Ovary (tissue), 9 donors: ENCODE measurements around the gene VPS37B. TPM values are rescaled to one million over a fixed set of nuclear protein-coding genes. Genes with fewer than 3 reads are reported as not detected.

Source experiments
- DNase-seq, 5 donors: peaks; one replicate each; pipeline ENCODE4 v3.0.0-alpha.2; 2019 to 2020
- H3K27ac ChIP-seq, 2 donors: fragments of 200-600 bp; one replicate each; pipeline versions ENCODE4 v1.5.1 to v1.8.0; 2019 to 2022
- H3K27me3 ChIP-seq: fragments of 200-600 bp; one replicate; pipeline ENCODE4 v1.8.0; 2022
- H3K36me3 ChIP-seq: fragments of 200-600 bp; sonication (generic); one replicate; pipeline ENCODE4 v1.5.1; 2019
- H3K4me1 ChIP-seq: one replicate; pipeline ENCODE4 v1.8.1; 2013; ENCODE audit warnings: mild to moderate bottlenecking, moderate library complexity; ENCODE audit not compliant: insufficient read depth
- H3K4me3 ChIP-seq: fragments of 200-600 bp; sonication (generic); one replicate; pipeline ENCODE4 v1.5.1; 2017
- H3K9me3 ChIP-seq, 2 donors: fragments of 200-600 bp in 1 of 2; sonication (generic) in 1 of 2; one replicate each; pipeline versions ENCODE4 v1.5.1 to v1.8.1; 2013 to 2019; ENCODE audit warnings: mild to moderate bottlenecking in 1 of 2, moderate library complexity in 1 of 2
- EP300 ChIP-seq: sonication (generic); formaldehyde crosslinking; IDR thresholded peaks from one replicate; pipeline ENCODE4 v1.6.1; 2017; ENCODE audit warnings: antibody characterized with exemption
- POLR2A ChIP-seq: fragments of 450-650 bp; IDR thresholded peaks from one replicate; pipeline ENCODE4 v1.6.1; 2017; ENCODE audit warnings: antibody characterized with exemption, mild to moderate bottlenecking, moderate library complexity
- WGBS, 3 donors: extraction: QIAGEN DNeasy Blood & Tissue Kit in 1 of 3; methylation state at CpG; one replicate each; pipeline versions ENCODE4 v1.1.5 to v1.1.7; 2013 to 2017; 5-methylcytosine and 5-hydroxymethylcytosine counted together
- intact Hi-C, 4 donors: fragments of 100-400 bp; cut with DNase I; formaldehyde crosslinking; loops; one replicate each; pipeline versions ENCODE4 v1.11.0 to v1.15.1; 2022 to 2023
- polyA plus RNA-seq, 2 donors: library from polyadenylated mRNA; stranded (reverse); fragments of 200-250 nt in 1 of 2; fragments of 350-450 nt in 1 of 2; fragmentation: Illumina TruSeq in 1 of 2; extraction: RNeasy Lipid Tissue Mini Kit (QIAGEN cat#74804) in 1 of 2; gene quantifications; one replicate each; pipeline ENCODE4 v1.2.3, GENCODE V29; 2013 to 2014
- total RNA-seq, 7 donors: library from RNA; depleted of rRNA in 2 of 7; stranded (reverse); fragments of >200 nt in 2 of 7; fragmentation: NEBNext Ultra II Directional in 3 of 7; extraction: Animal tissue kit (Norgen Biotek cat#: 25700) in 3 of 7; gene quantifications; one replicate each; pipeline versions ENCODE4 v1.1.0 to v1.2.4, GENCODE V29; 2016 to 2023
- TF ChIP-seq, protein P1 (sequence below), 3 donors: fragments of 450-650 bp in 2 of 3; fragments of 200-600 bp in 1 of 3; IDR thresholded peaks; one replicate each; pipeline versions ENCODE4 v1.5.1 to v1.8.0; 2016 to 2022; ENCODE audit warnings: antibody characterized with exemption in 3 of 3, mild to moderate bottlenecking in 1 of 3
- donor health status: DM: no; HTN: no; CAD: no; lungs with moderate emphysema.
- donor health status: DM: no; HTN: no; CAD: no.
- donor health status: Bipolar disorder and iron deficiency.
- donor health status: DM: yes; HTN: yes; CAD: no.
- donor health status: DM: no; HTN: no; CAD: no.
- donor health status: DM: yes; HTN: yes; CAD: no.

VPS37B gene
- total and polyA plus RNA-seq, 9 donors, result 9.5 to 44.3 (median 12.1) TPM

DNA sequence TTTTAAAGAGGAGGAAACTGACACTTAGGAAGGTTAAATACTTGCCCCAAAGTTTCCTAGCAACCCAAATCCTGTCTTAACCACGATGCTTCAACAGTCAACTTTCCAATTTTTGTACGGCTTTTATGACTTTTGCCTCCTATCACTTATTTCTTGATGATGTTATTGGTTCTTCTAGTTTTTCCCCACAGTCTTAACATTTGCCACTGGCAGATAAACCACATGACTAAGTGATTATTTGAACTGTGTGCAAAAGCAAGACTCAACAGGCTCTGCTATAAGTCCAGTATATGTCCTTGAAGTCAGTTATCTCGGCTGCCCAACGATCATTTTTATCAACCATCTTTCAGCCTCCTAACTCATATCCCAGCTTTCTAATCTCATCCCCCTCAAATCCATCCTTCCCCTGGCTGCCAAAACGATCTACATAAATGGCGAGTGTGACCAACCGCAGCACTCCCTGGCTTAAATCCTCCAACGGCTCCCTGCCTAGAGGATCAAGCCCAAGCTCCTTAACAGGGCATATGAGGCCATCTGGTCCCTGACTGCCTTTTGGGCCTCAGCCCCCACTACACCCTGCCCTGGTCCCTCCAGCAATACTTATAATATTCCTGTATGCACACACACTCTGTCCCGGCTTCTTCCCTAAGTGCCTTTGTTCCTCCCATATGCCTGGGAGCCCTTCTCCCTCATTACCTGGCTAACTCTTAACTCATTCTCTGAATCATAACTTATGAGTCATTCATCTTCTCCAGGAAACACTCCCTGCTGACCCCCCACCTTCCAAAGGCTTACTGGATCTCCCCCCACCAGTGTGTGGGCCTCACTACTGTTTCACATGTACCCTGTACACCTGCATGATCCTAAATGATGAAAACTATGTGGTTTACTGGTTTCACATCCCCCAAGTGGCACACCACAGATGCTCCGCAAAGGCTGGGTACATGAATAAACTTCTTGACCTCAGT is 8.8 kb downstream of the VPS37B start:
- H3K27me3 ChIP-seq, result no peaks in the 10 kb centered on the region
- no peak overlapping the region for H3K4me3 ChIP-seq
- no peak for DNase-seq
- no peaks in the 10 kb centered on the region for H3K36me3 ChIP-seq
- no peak overlapping the region for H3K27ac ChIP-seq
- TF ChIP-seq POLR2A (no peak), EP300 (no peak)
- TF ChIP-seq, protein P1, sequence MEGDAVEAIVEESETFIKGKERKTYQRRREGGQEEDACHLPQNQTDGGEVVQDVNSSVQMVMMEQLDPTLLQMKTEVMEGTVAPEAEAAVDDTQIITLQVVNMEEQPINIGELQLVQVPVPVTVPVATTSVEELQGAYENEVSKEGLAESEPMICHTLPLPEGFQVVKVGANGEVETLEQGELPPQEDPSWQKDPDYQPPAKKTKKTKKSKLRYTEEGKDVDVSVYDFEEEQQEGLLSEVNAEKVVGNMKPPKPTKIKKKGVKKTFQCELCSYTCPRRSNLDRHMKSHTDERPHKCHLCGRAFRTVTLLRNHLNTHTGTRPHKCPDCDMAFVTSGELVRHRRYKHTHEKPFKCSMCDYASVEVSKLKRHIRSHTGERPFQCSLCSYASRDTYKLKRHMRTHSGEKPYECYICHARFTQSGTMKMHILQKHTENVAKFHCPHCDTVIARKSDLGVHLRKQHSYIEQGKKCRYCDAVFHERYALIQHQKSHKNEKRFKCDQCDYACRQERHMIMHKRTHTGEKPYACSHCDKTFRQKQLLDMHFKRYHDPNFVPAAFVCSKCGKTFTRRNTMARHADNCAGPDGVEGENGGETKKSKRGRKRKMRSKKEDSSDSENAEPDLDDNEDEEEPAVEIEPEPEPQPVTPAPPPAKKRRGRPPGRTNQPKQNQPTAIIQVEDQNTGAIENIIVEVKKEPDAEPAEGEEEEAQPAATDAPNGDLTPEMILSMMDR (IDR thresholded peaks at IDR 0.05), result no peak
- H3K4me1 ChIP-seq, result peaks cover 16% of the 10 kb centered on the region
- intact Hi-C loops, result no loop called here
- no peaks in the 10 kb centered on the region for H3K9me3 ChIP-seq
- 60 to 69% (median 64%) methylated on average over 10 of the region's 10 CpGs for WGBS, 3 donors

DNA sequence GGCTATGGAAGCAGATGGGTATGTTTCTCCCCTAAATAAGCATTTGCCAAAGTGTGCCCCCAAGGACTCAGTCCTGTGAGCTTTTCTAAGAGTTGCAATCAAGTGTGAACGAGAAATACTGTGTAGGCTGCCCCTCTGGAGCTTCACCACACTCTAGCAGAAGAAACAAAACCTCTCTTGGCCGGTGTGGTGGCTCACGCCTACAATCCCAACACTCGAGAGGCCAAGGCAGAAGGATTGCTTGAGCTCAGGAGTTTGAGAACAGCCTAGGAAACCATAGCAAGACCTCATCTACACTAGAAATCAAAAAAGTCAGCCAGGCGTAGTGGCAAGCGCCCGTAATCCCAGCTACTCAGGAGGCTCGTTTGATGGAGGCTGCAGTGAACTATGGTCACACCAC is 9.8 kb downstream of the VPS37B start:
- intact Hi-C loops, result no loop called here
- Histone ChIP-seq H3K36me3 (no peaks in the 10 kb centered on the region), H3K9me3 (no peaks in the 10 kb centered on the region), H3K4me1 (peaks cover 18% of the 10 kb centered on the region), H3K4me3 (no peak overlapping the region), H3K27ac (no peak overlapping the region), H3K27me3 (no peaks in the 10 kb centered on the region)
- TF ChIP-seq POLR2A, result no peak
- TF ChIP-seq EP300, result no peak
- TF ChIP-seq, protein P1 (IDR thresholded peaks at IDR 0.05), result no peak
- WGBS, 3 donors, result 92 to 97% (median 96%) methylated on average over 8 of the region's 8 CpGs
- no peak for DNase-seq

DNA sequence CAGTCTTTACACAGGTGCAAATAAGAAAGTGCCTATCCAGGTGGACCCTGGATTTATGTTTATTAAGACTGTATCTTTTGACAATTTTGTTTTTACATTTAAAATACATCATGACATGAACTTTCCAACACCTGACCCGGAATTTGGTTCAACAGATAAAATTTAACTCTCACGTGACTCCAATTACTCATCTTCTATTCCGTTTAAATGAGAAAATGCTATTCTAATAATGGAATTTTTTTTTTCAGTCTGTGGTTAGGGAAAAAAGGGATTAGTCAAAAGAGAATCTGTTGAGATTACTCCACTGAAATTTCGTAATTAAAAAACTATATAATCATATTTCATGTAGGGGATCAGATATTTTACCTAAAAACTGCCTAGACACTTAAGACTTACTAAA is 11.1 kb downstream of the VPS37B start:
- H3K27ac ChIP-seq, result no peak overlapping the region
- peaks cover 20% of the 10 kb centered on the region for H3K4me1 ChIP-seq
- no peak for DNase-seq

DNA sequence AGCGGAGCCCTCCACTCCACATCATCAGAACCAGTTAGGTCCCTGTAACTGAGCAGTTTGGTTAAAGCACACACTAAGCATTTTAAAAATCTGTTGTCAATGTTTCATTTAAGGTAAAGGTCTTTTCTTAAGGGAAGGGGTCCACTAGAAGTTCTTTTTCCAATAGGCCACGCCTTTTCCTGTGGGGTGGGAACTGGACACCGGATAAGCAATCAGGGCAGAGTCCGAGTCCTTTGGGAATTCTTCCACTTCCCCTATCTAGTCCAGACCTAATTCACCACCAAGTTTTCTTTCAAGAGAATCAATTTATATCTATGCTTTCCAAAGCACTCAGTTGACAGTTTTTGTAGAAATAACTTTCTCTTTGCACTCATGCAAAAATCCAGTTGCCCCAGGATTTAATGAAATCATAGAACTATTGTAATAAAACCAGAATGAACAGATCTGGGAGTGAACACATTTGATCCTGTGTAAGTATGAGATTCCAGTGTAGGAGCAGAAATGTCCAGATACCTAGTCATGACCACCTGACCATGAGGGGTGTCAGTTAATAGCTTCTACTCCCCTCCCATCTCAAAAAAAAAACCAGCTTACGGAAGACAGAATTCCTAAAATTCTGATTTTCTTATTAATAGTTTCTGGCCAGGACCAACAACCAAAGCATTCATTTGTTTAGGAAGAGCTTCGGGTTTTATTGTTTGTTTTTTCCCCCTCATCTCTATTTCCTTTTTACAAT is 11.7 kb downstream of the VPS37B start:
- 64 to 69% (median 66%) methylated on average over 6 of the region's 6 CpGs for WGBS, 3 donors
- H3K36me3 ChIP-seq, result no peaks in the 10 kb centered on the region
- H3K27me3 ChIP-seq, result no peaks in the 10 kb centered on the region
- no peak overlapping the region for H3K4me3 ChIP-seq
- H3K4me1 ChIP-seq, result peaks cover 22% of the 10 kb centered on the region
- intact Hi-C loops, result no loop called here
- no peak overlapping the region for H3K27ac ChIP-seq
- no peak for TF ChIP-seq POLR2A
- TF ChIP-seq, protein P1 (IDR thresholded peaks at IDR 0.05), result no peak
- no peak for TF ChIP-seq EP300
- no peaks in the 10 kb centered on the region for H3K9me3 ChIP-seq
- DNase-seq, result no peak

More for the DNA sequence above, 11.1 kb downstream of the VPS37B start:
- intact Hi-C loops, result no loop called here
- WGBS, 3 donors, result 54 to 55% (median 54%) methylated on average over 4 of the region's 4 CpGs
- TF ChIP-seq, protein P1 (IDR thresholded peaks at IDR 0.05), result no peak
- TF ChIP-seq EP300 (no peak), POLR2A (no peak)
- no peaks in the 10 kb centered on the region for H3K36me3 ChIP-seq
- H3K9me3 ChIP-seq, result no peaks in the 10 kb centered on the region
- H3K4me3 ChIP-seq, result no peak overlapping the region
- no peaks in the 10 kb centered on the region for H3K27me3 ChIP-seq
